GM12892 (cell line): ENCODE measurements around the gene TMEM247.

Experiments
- POLR2A ChIP-seq: IDR thresholded peaks from 2 replicates; pipeline ENCODE4 v1.6.1; 2011; ENCODE audit warnings: low read depth, low read length, control low read depth
- TAF1 ChIP-seq: IDR thresholded peaks from 2 replicates; pipeline ENCODE4 v1.6.1; 2011; ENCODE audit warnings: low read depth, mild to moderate bottlenecking, control low read depth, low read length, borderline replicate concordance

- TF ChIP-seq TAF1 (no peak), POLR2A (no peak)
Measured at GRCh38 chr2:46449700-46450099, 29.7 kb upstream of the TMEM247 start.
